Measurements from ENCODE around the gene DNAH10. TPM values are rescaled to one million over a fixed set of nuclear protein-coding genes. Genes with fewer than 3 reads are reported as not detected.
"Not testable (repeated sequence)": the region's sequence is repeated elsewhere in the genome, so short reads cannot be mapped to it uniquely, and the experiment has no call there.

DNAH10 gene
- total RNA-seq, 1 donor from 2014 or later, result 0.62 TPM

GRCh38 chr12:123744836-123745235 is 17.3 kb upstream of the DNAH10 start:
- no peak for DNase-seq

GRCh38 chr12:123747309-123747708 is 14.8 kb upstream of the DNAH10 start:
- DNase-seq, result no peak

GRCh38 chr12:123748161-123748560 is 13.9 kb upstream of the DNAH10 start:
- DNase-seq, result no peak

GRCh38 chr12:123748661-123749060 is 13.4 kb upstream of the DNAH10 start:
- DNase-seq, result no peak

GRCh38 chr12:123749355-123749754 is 12.7 kb upstream of the DNAH10 start:
- no peak for DNase-seq

GRCh38 chr12:123750159-123750656 is 11.9 kb upstream of the DNAH10 start:
- no peak for DNase-seq

GRCh38 chr12:123752046-123752445 is 10.1 kb upstream of the DNAH10 start:
- DNase-seq, result no peak

- DNase-seq, result no peak
These were observed 7.9 kb upstream of the DNAH10 start for GRCh38 chr12:123754041-123754772.

GRCh38 chr12:123757561-123757960 is 4.5 kb upstream of the DNAH10 start:
- DNase-seq, result no peak

- no peak for DNase-seq
These were observed 1.7 kb upstream of the DNAH10 start for GRCh38 chr12:123760267-123760938.

- no peak for DNase-seq
These were observed 583 bp downstream of the DNAH10 start for GRCh38 chr12:123762715-123763052.

GRCh38 chr12:123763093-123763492 is 992 bp downstream of the DNAH10 start:
- no peak for DNase-seq

- no peak for DNase-seq
These were observed 2.0 kb downstream of the DNAH10 start for GRCh38 chr12:123764109-123764508.

GRCh38 chr12:123765504-123766035 is 3.5 kb downstream of the DNAH10 start:
- DNase-seq, result no peak

- DNase-seq, result no peak
These were observed 5.5 kb downstream of the DNAH10 start for GRCh38 chr12:123767613-123768012.

- DNase-seq, result no peak
These were observed 9.2 kb downstream of the DNAH10 start for GRCh38 chr12:123771261-123771660.

- DNase-seq, result no peak
These were observed 10.0 kb downstream of the DNAH10 start for GRCh38 chr12:123772074-123772473.

GRCh38 chr12:123773375-123773774 is 11.3 kb downstream of the DNAH10 start:
- no peak for DNase-seq

GRCh38 chr12:123779551-123779950 is 17.4 kb downstream of the DNAH10 start:
- no peak for DNase-seq

GRCh38 chr12:123782997-123783792 is 21.1 kb downstream of the DNAH10 start:
- DNase-seq, result no peak

- no peak for DNase-seq
These were observed 25.4 kb downstream of the DNAH10 start for GRCh38 chr12:123787466-123787865.

GRCh38 chr12:123788541-123788940 is 26.4 kb downstream of the DNAH10 start:
- no peak for DNase-seq

- DNase-seq, result not testable (repeated sequence)
These were observed 27.3 kb downstream of the DNAH10 start for GRCh38 chr12:123789422-123789821.
